Ureter (tissue), 1 donor: Measurements from ENCODE around the gene UGDH. TPM values are rescaled to one million over a fixed set of nuclear protein-coding genes. Genes with fewer than 3 reads are reported as not detected.

Source experiments
- DNase-seq: peaks from one replicate; pipeline ENCODE4 v3.0.0-alpha.2; 2020; ENCODE audit warnings: low spot score
- total RNA-seq: library from RNA; stranded (reverse); gene quantifications from one replicate; pipeline ENCODE4 v1.2.4, GENCODE V29; 2023
- donor health status: DM: yes; HTN: yes; CAD: no.

The UGDH gene
- total RNA-seq, 1 donor from 2014 or later, result 76.0 TPM

GRCh38 chr4:39452860-39453587 lies 74.2 kb downstream of the UGDH start:
- no peak for DNase-seq

- no peak for DNase-seq
Observed at GRCh38 chr4:39452153-39452859, 74.9 kb downstream of the UGDH start.

- DNase-seq, result no peak
Observed at GRCh38 chr4:39451423-39452023, 75.7 kb downstream of the UGDH start.

GRCh38 chr4:39450618-39451017 lies 76.6 kb downstream of the UGDH start:
- no peak for DNase-seq

Other genes with a start within 250 kb of the UGDH start
- 59.4 TPM for gene RFC1, start 161.1 kb downstream of the UGDH start, total RNA-seq
- 0.08 TPM for gene KLB, start 120.5 kb downstream of the UGDH start, total RNA-seq
- 1,753 TPM for gene RPL9, start 68.5 kb downstream of the UGDH start, total RNA-seq
- 25.0 TPM for gene LIAS, start 68.4 kb downstream of the UGDH start, total RNA-seq
- gene SMIM14, start 111.4 kb upstream of the UGDH start, total RNA-seq, result 48.6 TPM
- 78.4 TPM for gene UBE2K, start 170.7 kb upstream of the UGDH start, total RNA-seq